Measurements from ENCODE around the gene MYL2. TPM values are rescaled to one million over a fixed set of nuclear protein-coding genes. Genes with fewer than 3 reads are reported as not detected.

Gene MYL2
- total RNA-seq, 1 experiment from 2014 or later = 0.39 TPM

- Histone ChIP-seq H3K9ac (ENCODE audit: low read length) (no peak overlapping the region), H2AFZ (ENCODE audit: low read depth, low read length, poor library complexity, severe bottlenecking) (no peak overlapping the region), H3K27ac (ENCODE audit: low read depth, low read length) (no peak overlapping the region), H4K20me1 (ENCODE audit: insufficient read depth) (no peaks in the 10 kb centered on the region), H3K9me3 (ENCODE audit: control insufficient read depth in 1 of 2, insufficient read depth in 1 of 2, low read depth in 1 of 2, low read length in 2 of 2) (no peaks in the 10 kb centered on the region), H3K4me1 (ENCODE audit: control insufficient read depth in 1 of 2, insufficient read depth in 2 of 2, low read length in 2 of 2) (peaks cover 6 to 37% of the 10 kb centered on the region in 2 experiments; a peak in 2 of 4 replicates), H3K36me3 (ENCODE audit: control insufficient read depth in 1 of 2, insufficient read depth in 2 of 2, low read length in 2 of 2) (no peaks in the 10 kb centered on the region), H3K27me3 (ENCODE audit: insufficient read depth, low read length) (no peaks in the 10 kb centered on the region), H3K79me2 (ENCODE audit: insufficient read depth, low read length) (no peaks in the 10 kb centered on the region), H3K4me2 (ENCODE audit: low read length) (no peak overlapping the region), H3K9me2 (ENCODE audit: insufficient read depth) (no peaks in the 10 kb centered on the region), H3K4me3 (replicated peaks in 1 of 2; ENCODE audit: low read depth in 1 of 2, low read length in 2 of 2) (no peak overlapping the region)
- POLR2A ChIA-PET = no interaction called here
- CTCF ChIA-PET = no interaction called here
- TF ChIP-seq RAD21 (IDR thresholded peaks at IDR 0.05; ENCODE audit: low read depth) (no peak), CEBPB (IDR thresholded peaks at IDR 0.05; ENCODE audit: low read depth) (no peak), YY1 (IDR thresholded peaks at IDR 0.05; ENCODE audit: extremely low read depth, insufficient replicate concordance, low read depth, low read length) (no peak), CBX3 (IDR thresholded peaks at IDR 0.05; ENCODE audit: low read depth) (no peak), POLR2AphosphoS5 (IDR thresholded peaks at IDR 0.05; ENCODE audit: low read depth, low read length) (no peak), EGR1 (IDR thresholded peaks at IDR 0.05; ENCODE audit: low read depth) (no peak), SRF (IDR thresholded peaks at IDR 0.05; ENCODE audit: low read depth) (no peak), FOSL1 (IDR thresholded peaks at IDR 0.05; ENCODE audit: low read depth) (no peak), REST (IDR thresholded peaks at IDR 0.05; ENCODE audit: low read depth) (no peak), SP1 (IDR thresholded peaks at IDR 0.05; ENCODE audit: low read depth) (no peak), POLR2A (IDR thresholded peaks at IDR 0.05; ENCODE audit: borderline replicate concordance, extremely low read depth, insufficient read depth, insufficient read length) (no peak), EZH2 (IDR thresholded peaks at IDR 0.05) (no peak)
- TF ChIP-seq, protein P1, sequence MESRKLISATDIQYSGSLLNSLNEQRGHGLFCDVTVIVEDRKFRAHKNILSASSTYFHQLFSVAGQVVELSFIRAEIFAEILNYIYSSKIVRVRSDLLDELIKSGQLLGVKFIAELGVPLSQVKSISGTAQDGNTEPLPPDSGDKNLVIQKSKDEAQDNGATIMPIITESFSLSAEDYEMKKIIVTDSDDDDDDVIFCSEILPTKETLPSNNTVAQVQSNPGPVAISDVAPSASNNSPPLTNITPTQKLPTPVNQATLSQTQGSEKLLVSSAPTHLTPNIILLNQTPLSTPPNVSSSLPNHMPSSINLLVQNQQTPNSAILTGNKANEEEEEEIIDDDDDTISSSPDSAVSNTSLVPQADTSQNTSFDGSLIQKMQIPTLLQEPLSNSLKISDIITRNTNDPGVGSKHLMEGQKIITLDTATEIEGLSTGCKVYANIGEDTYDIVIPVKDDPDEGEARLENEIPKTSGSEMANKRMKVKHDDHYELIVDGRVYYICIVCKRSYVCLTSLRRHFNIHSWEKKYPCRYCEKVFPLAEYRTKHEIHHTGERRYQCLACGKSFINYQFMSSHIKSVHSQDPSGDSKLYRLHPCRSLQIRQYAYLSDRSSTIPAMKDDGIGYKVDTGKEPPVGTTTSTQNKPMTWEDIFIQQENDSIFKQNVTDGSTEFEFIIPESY (IDR thresholded peaks at IDR 0.05; ENCODE audit: extremely low read depth, insufficient replicate concordance, low read length) = no peak
- TF ChIP-seq, protein P2, sequence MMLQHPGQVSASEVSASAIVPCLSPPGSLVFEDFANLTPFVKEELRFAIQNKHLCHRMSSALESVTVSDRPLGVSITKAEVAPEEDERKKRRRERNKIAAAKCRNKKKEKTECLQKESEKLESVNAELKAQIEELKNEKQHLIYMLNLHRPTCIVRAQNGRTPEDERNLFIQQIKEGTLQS (IDR thresholded peaks at IDR 0.05) = no peak
- ATAC-seq (no peak), DNase-seq (ENCODE audit: low read depth, low spot score) (no peak)
- BruUV-seq (replicated peaks) = no TSS peak
- RAD21 ChIA-PET (ENCODE audit: low non-redundant PET in 1 of 2, low total read pairs in 2 of 2, uncharacterized antibody in 2 of 2, unreplicated experiment in 2 of 2) = no interaction called here
- intact Hi-C loops (cut with micrococcal nuclease) = no loop called here
Measured at GRCh38 chr12:110923692-110924334, 3.4 kb upstream of the MYL2 start.
